Renal cortex interstitium (tissue), 11 donors: ENCODE results near the gene INSIG1. TPM values are rescaled to one million over a fixed set of nuclear protein-coding genes. Genes with fewer than 3 reads are reported as not detected.

ENCODE experiments used
- DNase-seq, 11 donors: peaks; one replicate each; pipeline ENCODE4 v3.0.0-alpha.2; 2013; ENCODE audit warnings: low read depth in 9 of 11, low spot score in 4 of 11; ENCODE audit errors: extremely low read depth in 1 of 11
- polyA plus RNA-seq, 3 donors: library from polyadenylated mRNA; unstranded; fragments of 120-200 nt; gene quantifications; one replicate each; pipeline ENCODE4 v1.2.1, GENCODE V29; 2013; ENCODE audit not compliant: insufficient read length in 3 of 3

The INSIG1 gene
- polyA plus RNA-seq, 3 donors: 25.9 to 37.1 (median 36.4) TPM

DNA sequence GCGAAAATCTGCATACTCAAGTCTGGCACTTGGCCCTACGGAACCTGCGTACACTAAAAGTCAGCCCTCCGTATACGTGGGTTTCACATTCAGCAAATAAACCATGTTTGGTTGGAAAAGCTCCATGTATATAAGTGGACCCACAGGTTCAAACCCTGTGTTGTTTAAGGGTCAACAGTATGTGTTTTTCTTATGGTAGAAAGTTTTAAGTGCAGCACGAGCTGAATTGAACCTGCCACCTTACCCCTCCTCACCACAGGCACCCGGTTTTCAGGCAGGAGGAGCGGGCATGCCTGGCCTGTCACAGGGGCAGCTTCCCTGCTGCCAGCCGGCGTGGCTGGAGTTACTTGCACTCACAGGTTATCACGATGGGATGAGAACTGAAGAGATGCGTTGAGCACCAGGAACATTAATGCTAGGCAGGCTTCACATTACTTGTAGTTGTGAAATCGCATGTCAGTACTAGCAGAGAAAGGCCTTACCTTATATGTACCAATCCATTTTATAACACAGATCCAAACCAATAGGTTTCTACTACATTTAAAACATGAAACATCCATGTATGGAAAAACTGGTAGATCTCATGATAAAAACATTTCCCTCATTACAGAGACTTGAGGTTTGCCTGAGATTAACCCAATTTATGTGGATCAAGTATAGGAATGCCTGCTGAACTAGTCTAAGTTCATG lies 12.9 kb downstream of the INSIG1 start:
- DNase-seq: no peak

DNA sequence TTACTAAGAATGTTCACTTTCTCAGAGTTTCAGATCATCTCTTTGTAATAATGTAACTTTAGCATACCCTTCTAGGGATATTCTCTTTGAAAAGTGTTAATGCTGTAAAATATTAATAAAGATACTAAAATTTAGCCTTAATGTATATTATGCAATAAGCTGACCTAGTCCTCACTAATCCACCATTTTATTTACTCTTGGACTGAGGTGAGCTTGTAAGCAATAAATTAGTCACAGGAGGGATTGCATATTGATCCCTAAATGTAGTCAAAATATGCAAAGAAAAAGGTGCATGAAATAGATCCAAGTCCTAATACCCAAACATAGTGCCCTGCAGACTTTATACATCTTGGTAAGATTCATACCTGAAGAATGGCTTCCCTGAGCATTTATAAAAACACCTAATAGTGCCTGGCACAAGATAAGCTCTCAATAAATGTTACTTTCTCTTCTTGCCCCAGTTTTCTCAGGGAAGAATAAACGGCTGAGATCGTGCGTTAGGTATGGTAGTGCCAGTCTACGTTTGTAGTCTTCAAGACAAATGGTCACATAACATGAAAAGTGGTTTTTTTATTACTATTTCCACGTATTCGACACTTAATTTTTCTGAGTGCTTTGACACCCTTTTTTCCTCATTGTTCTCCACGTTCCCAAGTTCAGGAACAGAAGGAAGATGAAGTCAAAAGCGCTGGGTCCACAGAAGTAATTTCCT lies 14.3 kb downstream of the INSIG1 start:
- no peak for DNase-seq

- DNase-seq: no peak
Measured at GRCh38 chr7:155312633-155313032, 15.0 kb downstream of the INSIG1 start.

DNA sequence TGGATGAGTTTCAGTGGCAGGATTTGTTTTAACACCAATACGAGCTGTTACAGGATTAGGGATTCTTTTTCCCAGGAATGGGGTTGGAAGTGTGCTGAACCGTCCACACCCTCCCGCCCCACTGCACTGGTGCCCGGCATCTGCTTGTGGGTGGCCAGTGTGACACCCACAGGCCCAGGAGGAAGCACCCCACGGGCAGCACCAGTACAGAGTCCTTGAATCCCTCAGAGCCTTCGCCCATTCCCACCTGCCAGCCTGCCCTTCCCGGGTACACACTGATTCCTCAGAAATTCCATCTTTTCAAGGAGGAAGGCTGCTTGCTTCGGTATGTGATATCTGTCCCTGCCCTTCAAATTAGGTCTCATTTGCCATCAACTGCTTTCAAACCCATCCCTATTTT lies 15.4 kb downstream of the INSIG1 start:
- no peak for DNase-seq

GRCh38 chr7:155315977-155316376 lies 18.3 kb downstream of the INSIG1 start:
- DNase-seq: no peak

- no peak for DNase-seq
Measured at GRCh38 chr7:155316427-155317113, 18.9 kb downstream of the INSIG1 start.

GRCh38 chr7:155317114-155317434 lies 19.4 kb downstream of the INSIG1 start:
- DNase-seq: no peak

GRCh38 chr7:155318245-155318644 lies 20.6 kb downstream of the INSIG1 start:
- DNase-seq: no peak

- DNase-seq: no peak
Measured at GRCh38 chr7:155322530-155322929, 24.9 kb downstream of the INSIG1 start.

DNA sequence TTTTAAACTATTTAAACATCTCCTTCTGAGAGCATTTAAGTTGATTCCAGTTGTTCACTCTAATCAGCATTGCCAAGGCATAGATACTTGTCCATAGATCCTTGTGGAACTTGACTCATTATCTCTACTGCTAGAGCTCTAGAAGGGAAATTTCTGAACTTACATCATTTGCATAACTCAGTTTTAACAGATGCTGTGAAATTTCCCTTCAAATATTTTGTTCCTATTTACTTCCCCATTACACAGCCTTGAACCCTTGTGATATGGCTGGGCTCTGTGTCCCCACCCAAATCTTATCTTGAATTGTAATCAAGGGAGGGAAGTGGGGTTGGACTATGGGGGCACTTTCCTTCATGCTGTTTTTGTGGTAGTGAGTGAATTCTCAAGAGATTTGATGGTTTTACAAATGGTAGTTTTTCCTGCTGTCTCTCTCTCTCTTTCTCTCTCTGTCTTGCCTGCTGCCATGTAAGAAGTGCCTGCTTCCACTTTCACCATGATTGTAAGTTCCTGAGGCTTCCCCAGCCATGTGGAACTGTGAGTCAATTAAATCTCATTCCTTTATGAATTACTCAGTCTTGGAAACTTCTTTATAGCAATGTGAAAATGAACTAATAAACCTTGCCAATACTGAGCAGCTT lies 25.4 kb downstream of the INSIG1 start:
- DNase-seq: no peak

DNA sequence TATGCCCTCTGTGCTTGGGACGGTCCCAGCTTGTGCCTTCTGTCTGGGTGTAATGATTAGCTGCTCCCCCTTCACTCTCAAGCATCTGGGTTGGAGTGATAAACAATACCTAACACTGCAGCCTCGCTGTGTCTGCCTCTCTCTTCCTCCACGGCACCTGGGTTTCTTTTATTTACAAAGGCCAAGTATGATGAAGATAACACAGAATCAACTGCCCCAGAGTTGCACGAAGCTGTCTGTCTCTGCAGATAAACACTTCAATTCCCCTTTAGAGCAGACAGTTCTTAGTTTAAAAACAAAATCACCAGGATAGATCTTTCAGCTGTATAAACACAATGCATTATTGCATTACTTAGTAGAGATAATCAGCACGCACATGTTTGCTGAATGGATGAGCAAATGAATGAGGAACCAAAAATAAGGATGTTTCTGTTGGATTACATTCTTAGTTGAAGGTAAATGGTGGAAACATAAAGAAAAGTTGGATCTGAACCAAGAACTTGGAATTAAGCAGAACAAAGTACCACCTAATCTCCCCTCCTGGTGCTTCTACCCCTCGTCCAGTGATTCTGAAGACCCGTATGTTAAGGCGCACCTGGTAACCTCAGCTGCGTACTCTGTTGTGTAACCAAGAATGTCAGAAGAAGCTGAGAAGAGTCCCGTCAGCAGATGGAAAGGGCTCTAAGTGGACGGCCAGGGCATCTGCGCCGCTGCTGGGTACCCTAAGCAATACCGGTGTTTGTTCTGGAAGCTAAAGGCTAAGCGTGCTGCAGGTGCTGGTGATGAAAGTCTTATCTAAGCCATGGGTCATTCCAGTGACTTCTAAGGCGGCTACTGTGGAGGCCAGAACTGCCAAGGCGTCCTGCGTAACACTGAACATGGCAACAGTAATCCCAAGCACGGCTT lies 26.6 kb downstream of the INSIG1 start:
- DNase-seq: no peak

DNA sequence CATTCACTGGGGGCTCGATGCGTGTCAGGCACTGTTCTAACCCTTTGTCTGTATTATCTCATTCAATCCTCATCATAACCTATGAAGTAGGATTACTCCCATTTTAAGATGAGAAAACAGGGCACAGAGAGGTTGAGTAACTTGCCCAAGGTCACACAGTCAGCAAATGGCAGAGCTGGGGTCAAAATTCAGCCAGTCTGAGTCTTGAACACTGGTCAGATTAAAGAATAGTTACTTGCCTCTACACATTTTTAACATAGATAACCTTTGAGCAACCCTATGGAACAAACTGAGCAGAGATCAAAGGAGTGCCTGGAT lies 27.2 kb downstream of the INSIG1 start:
- no peak for DNase-seq

DNA sequence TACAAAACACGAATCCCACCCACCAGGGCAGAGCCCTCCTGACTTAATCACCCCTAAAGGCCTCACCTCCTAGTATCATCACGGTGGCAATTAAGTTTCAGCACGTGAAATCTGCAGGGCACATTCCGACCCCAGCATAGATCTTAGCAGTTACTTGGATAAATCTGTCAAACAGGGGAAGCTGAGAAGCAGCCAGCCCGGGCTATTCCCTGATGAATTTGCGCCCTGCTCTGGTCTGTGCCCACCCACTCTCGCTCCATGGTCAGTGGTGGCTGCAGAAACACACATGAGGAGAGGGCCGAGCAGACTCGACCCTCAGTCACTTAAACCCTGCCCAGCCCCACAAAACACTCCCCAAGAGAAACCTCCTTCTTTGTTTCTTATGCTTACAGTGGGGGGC lies 28.7 kb downstream of the INSIG1 start:
- DNase-seq: no peak

- no peak for DNase-seq
Measured at GRCh38 chr7:155327590-155328320, 30.1 kb downstream of the INSIG1 start.

DNA sequence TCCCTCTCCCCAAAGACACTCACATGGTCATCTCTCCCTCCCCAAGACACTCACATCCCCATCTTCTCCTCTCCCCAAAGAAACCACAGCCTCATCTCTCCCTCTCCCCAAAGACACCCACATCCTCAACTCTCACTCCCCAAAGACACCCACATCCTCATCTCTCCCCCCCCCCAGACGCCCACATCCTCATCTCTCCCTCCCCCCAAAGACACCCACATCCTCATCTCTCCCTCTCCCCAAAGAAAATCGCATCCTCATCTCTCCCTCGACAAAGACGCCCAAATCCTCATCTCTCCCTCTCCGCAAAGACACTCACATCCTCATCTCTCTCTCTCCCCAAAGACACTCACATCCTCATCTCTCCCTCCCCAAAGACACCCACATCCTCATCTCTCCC lies 31.5 kb downstream of the INSIG1 start:
- DNase-seq: no peak

- DNase-seq: no peak
Measured at GRCh38 chr7:155331396-155331795, 33.7 kb downstream of the INSIG1 start.

GRCh38 chr7:155333346-155334234 lies 35.9 kb downstream of the INSIG1 start:
- no peak for DNase-seq
